ENCODE results near the gene RP9.
"Not testable (repeated sequence)": the region's sequence is repeated elsewhere in the genome, so short reads cannot be mapped to it uniquely, and the experiment has no call there.

RP9 gene

DNA sequence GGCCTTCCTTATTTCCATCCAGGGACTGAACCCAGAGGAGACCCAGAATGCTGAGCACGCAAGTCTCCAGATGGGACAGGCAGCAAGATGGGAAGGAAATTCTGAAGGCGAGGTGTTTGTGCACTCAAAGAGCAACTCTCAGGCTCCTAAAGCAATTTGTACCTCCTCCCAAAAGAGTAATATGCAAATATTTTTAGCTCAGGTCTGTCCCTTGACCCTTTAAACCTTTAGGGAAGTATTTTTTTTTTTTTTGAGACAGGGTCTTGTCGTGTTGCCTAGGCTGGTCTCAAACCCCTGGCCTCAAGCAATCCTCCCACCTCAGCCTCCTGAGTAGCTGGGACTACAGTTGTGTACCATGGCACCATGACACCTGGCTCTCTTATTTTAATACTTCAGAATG lies 8.4 kb downstream of the RP9 start:
- no peak for FAIRE-seq

- FAIRE-seq = no peak
Measured at GRCh38 chr7:33099154-33099940, 9.9 kb downstream of the RP9 start.

DNA sequence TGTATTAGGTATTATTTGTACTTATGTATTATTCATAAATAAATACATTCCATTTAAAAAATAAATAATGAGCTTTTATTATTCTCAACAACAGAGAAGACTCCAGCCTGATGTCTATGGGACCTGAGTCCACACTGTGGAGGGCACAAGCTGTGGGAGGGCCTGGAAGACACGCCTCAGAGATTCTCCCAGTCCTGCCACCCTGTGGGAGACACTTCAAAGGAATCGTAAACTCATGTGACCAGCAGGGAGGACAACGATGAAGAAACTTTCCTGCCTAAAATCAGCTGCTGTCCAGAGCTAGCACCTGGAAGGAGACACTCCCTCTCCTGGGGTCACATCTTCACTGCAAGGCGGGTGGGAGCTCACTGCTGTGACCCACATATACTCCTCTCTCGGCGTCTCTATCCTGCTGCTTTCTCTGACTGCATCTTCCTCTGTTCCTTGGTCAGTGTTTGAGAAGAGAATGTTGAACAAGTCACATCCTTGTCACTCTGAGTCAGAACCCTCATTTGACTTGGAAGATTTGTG lies 14.4 kb downstream of the RP9 start:
- FAIRE-seq = not testable (repeated sequence)

GRCh38 chr7:33093266-33093665 lies 15.9 kb downstream of the RP9 start:
- no peak for FAIRE-seq

- FAIRE-seq = no peak
Measured at GRCh38 chr7:33091641-33092191, 17.5 kb downstream of the RP9 start.

GRCh38 chr7:33091111-33091531 lies 18.1 kb downstream of the RP9 start:
- no peak for FAIRE-seq

DNA sequence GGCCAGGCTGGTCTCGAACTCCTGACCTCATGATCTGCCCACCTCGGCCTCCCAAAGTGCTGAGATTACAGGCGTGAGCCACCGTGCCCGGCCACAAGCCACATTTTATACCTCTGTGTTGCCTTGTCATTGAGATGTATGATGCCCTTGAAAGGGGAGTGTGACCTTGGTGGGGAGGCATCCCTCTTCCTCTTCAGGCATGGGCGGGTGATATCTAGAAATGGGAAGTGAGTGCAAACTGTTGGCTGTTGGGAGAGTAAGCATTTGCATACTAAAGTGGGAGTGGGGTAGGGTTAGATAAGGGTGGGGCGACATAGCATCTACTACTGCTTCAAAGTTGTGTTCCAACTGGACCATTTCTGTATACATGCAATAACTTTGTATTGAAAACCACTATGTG lies 20.1 kb downstream of the RP9 start:
- FAIRE-seq = no peak

DNA sequence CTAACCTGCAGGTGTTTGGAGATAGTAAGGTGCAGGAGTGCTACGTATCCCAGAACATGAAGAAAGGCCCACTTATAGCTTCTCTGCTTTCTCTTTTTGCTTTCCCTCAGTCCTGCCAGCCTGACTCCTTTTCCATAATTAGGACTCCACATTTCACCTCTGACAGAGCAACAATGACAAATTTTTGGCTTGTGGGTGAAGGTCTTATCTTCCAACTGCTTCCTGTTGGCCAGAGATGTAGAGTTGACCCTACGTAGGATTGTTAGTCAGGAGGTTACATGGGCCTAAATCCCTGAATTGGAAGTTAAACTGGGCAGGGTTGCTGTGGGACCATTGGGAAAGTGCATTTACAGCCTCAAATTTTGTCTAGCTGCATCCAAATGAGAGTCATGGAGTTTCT lies 21.3 kb downstream of the RP9 start:
- FAIRE-seq = no peak

DNA sequence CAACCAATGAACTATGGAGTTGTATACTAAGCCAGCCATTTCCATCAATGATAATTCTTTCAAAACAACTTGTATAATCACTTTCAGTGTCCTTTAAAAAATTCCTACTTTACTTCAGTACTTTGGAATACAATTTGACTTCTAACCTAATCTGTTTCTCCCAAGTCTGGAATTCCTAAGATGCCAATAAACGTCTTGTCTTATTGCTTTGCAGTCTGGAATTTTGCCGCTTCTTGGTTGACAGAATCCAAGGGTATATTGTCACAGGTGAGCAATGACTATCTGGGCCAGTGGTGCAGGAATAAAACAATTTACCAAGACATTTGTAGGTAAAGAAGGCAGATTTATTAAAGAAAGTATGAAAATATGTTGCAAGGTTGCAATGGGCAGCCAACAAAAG lies 21.8 kb downstream of the RP9 start:
- FAIRE-seq = no peak

DNA sequence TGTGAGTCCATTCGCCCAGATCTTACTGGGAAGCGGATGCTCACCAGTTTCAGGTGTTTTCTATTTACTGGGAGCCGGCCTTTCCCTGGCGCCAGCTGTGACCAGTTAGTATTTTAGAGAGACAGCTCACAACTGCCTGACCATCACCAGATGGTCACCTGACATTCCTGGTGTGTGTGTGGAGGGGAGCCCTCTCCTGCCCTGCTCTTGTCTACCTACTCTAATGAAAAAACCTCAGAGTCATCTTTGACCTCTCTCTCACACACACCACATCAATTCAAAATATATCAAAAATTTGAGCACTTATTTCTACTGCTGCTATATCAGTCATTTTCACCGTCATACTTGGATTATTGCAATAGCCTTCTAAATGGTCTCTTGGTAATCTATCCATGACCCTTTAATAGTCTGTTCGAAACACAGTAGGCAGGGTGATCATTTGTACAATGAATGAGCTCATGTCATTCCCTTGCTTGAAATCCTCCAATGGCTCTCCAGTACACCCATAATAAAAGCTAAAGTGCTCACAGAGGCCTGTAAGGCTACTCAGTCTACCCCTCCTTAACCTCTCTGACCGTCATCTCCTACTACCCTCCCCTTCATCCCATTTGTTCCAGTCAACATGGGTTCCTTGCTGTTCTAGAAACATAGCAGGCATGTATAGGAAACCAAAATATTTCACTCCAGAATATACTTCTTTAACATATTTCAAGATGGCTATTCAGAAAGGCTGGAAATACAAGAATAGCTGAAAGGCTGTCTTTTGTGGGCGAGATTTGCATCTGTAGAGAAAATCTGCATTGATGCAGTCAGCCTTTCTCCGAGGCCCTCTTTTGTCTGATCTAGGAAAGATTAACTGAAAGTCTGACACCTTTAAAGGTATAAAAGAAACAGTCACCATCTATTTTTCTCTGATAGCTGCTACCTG lies 29.2 kb downstream of the RP9 start:
- FAIRE-seq = no peak

DNA sequence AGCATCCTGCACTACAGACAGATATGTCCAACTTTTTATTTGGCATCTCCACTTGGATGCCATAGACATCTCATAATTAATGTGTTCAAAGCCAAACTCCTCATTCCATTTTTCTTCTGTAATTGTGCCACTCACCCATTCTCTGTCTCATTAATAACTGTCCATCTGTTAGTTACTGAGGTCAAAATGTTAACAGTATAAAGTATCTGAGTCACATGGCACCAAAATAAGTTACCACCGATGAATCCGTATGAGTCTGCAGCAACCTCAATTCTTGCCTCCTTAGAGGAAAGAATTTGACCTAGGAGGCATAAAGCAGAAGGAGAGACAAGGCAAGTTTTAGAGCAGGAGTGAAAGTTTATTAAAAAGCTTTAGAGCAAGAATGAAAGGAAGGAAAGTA lies 30.1 kb downstream of the RP9 start:
- FAIRE-seq = no peak

- FAIRE-seq = no peak
Measured at GRCh38 chr7:33076737-33077136, 32.5 kb downstream of the RP9 start.

GRCh38 chr7:33075818-33076518 lies 33.2 kb downstream of the RP9 start:
- no peak for FAIRE-seq

DNA sequence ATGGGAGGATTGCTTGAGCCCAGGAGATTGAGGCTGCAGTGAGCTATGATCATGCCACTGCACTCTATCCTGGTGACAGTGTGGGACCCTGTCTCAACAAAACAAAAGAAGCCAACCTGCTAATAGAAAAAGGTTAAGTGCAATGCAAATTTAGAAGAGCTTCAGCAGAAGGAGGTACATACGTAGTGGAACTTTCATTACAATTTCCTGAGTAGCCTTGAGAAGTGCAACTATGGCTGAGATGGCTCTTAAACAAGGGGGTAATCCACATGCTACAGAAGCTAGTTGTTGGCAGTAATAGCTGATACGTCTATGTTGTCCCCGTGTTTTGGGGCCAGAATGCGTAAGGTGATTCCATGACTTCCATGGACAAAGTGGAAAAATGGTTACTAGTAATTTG lies 36.0 kb downstream of the RP9 start:
- no peak for FAIRE-seq

GRCh38 chr7:33072471-33072870 lies 36.7 kb downstream of the RP9 start:
- FAIRE-seq = no peak

DNA sequence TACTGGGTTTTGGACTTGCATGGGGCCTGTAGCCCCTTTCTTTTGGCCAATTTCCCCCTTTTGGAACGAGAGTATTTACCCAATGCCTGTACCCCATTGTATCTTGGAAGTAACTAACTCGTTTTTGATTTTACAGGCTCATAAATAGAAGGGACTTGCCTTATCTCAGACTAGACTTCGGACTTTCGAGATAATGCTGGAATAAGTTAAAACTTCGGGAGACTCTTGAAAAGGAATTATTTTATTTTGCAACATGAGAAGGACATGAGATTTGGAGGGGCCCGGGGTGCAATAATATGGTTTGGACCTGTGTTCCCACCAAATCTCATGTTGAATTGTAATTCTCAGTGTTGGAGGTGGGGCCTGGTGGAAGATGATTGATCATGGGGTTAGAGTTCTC lies 38.4 kb downstream of the RP9 start:
- FAIRE-seq = no peak

DNA sequence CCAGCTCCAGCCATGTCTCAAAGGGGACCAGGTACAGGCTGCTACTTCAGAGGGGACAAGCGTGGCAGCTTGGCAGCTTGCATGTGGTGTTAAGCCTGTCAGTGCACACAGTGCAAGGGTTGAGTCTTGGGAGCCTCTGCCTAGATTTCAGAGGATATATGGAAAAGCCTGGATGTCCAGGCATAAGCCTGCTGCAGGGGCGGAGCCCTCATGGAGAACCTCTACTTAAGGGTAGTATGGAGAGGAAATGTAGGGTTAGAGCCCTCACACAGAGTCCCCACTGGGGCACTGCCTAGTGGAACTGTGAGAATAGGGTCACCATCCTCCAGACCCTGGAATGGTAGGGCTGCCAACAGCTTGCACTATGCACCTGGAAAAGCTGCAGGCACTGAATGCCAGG lies 38.9 kb downstream of the RP9 start:
- FAIRE-seq = no peak

DNA sequence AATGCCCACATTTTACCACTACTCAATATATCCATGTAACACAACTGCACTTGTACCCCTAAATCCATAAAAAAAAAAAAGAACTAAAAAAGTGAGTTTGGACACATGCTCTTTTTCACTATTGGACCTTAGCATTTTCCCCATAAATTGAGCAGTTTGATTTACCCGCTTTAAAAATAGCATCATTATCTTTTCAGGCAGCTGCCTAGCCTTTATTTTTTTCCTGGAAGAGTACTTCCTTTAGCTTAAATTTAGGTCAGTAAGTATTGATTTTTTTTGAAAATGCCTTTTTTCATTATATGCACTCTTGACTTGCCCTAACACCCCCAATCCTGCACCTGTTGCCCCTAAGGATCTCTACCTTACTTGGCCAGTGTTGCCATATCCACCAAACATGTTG lies 41.3 kb downstream of the RP9 start:
- no peak for FAIRE-seq

DNA sequence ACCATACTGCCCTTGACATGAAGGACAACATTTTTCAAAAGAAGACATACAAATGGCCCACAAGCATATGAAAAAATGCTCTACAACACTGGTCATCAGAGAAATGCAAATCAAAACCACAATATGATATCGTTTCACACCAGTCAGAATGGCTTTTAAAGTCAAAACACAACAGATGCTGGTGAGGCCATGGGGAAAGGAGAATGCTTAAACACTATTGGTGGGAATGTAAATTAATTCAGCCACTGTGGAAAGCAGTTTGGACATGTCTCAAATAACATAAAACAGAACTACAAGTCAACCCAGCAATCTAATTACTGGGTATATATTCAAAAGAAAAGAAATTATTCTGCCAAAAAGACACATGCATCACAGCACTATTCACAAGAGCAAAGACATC lies 42.4 kb downstream of the RP9 start:
- FAIRE-seq = no peak

GRCh38 chr7:33065981-33066380 lies 43.2 kb downstream of the RP9 start:
- FAIRE-seq = no peak

DNA sequence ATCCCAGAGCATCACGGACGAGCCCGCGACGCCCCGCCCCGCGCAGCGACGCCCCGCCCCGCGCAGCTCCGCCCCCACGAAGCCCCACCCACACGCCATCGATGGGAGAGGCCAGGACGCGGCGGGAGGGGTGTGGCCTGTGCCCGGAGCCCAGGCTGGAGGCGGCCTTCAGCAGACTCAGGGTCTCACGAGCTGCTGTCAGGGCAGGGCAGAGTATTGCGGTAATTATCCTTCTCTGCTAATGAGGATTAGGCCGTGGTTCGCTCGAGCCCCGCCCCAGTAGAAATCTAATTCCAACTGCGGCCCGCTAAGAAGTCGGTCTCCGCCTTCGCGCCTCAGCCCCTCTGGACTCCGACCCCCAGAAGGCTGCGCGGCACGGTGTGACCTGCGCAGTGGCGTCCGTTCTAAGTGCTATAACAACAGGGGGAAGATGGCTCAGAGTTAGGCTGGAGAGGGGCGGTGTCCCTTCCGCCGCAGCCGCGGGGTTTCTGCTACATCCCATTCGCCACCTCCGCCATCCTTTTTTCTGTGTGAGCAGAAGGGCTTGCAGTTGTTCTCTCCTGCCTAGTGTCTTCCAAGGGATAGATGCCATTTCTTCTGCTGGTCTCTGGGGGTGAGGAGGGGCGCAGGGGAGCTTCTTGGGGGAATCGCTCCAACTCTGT lies 46.3 kb downstream of the RP9 start:
- no peak for FAIRE-seq

DNA sequence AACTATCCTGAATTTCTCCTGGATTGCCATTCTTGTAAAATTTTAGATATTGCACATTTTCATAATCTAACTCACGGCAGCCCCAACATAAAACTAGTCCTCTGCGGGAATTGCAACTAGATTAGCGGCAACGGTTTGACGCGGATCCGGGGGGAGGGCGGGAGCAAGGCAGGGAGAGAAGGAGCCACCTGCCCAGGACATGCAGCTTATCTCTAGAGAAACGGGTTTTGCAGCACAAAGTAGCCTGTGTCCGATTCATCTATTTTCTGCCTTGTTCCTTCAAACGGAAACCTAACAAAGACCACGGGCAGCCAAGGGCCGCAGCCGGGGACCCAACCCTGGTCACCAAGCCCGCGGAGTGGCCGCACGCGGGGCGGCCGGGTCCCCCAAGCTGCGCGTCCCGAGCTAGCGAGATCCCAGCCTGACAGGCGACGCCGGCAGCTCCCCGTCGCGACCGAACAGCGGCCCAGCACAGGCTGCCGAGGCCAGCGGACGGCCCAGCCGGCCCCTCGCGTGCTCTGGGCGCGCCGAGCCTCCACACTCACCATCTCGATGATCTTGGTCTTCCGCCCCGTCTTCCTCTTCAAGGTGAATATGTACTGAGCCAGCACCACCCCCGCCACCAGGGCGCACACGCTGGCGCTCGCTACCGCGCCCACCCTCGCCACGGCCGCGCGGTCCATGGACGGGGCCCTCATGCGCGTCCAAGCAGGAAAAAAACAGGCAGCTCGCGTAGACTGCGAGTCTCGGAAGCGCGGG lies 47.0 kb downstream of the RP9 start, which contains the start of gene NT5C3A:
Gene NT5C3A (minus strand): TSS at position 754 of the 759 bp plus-strand sequence. CDS start 71 bp downstream, at position 683.
- no peak for FAIRE-seq

Data from TTC549 (cell line).